Measurements from ENCODE around the gene TTPAL.
A peak's percentile ranks its signal among the peaks of the same experiment; 100 is the strongest.
"Not testable (repeated sequence)": the region's sequence is repeated elsewhere in the genome, so short reads cannot be mapped to it uniquely, and the experiment has no call there.

TTPAL gene

DNA sequence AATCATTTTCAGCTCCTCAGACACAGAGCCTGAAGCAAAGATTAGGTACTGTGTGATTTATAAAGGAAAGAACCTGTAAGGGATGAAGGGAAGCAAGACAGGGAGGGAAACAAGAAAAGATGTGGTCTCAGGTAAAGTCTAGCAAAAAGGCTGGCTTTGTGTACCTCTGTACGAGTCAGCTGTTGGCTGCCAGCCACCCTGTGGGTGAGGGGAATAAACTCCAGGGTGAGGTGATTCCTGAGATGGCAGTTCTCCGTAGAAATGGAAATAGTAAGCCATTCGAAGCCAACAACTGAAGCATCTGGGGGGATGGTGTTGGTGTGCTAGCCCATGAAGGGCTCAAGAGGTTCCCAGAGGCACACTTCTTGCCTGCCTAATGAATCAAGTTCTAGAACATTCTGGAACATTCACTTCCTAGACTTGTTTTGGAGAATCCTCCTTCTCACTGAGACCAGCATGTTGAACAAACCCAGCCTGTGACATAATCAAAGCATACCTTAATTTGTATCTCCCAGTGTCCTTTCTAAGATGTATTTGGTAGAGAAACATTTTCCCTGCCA is 10.6 kb upstream of the TTPAL start:
- no peak for DNase-seq (ENCODE audit: low read depth, low spot score)
- in situ Hi-C loops (cut with HindIII; ENCODE audit: low sequenced_read_pairs) = loop anchor here (10.0 kb wide), 1 partner anchor 80 kb away; no protein-coding TSS in a partner anchor
- TF ChIP-seq, protein P1, sequence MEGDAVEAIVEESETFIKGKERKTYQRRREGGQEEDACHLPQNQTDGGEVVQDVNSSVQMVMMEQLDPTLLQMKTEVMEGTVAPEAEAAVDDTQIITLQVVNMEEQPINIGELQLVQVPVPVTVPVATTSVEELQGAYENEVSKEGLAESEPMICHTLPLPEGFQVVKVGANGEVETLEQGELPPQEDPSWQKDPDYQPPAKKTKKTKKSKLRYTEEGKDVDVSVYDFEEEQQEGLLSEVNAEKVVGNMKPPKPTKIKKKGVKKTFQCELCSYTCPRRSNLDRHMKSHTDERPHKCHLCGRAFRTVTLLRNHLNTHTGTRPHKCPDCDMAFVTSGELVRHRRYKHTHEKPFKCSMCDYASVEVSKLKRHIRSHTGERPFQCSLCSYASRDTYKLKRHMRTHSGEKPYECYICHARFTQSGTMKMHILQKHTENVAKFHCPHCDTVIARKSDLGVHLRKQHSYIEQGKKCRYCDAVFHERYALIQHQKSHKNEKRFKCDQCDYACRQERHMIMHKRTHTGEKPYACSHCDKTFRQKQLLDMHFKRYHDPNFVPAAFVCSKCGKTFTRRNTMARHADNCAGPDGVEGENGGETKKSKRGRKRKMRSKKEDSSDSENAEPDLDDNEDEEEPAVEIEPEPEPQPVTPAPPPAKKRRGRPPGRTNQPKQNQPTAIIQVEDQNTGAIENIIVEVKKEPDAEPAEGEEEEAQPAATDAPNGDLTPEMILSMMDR (IDR thresholded peaks at IDR 0.05; ENCODE audit: low read depth, low read length) = no peak
- H3K4me3 ChIP-seq (ENCODE audit: low read depth, low read length) = no peak overlapping the region

- H3K4me3 ChIP-seq (ENCODE audit: low read depth, low read length) = no peak overlapping the region
- DNase-seq (ENCODE audit: low read depth, low spot score) = peak; percentile 71
- in situ Hi-C loops (cut with HindIII; ENCODE audit: low sequenced_read_pairs) = loop anchor here (10.0 kb wide), 1 partner anchor 83 kb away; no protein-coding TSS in a partner anchor
- TF ChIP-seq, protein P1 (IDR thresholded peaks at IDR 0.05; ENCODE audit: low read depth, low read length) = no peak
These were observed 8.3 kb upstream of the TTPAL start for GRCh38 chr20:44467289-44467883.

- no peak overlapping the region for H3K4me3 ChIP-seq (ENCODE audit: low read depth, low read length)
- TF ChIP-seq, protein P1 (IDR thresholded peaks at IDR 0.05; ENCODE audit: low read depth, low read length) = no peak
- in situ Hi-C loops (cut with HindIII; ENCODE audit: low sequenced_read_pairs) = loop anchor here (10.0 kb wide), 1 partner anchor 83 kb away; no protein-coding TSS in a partner anchor
- DNase-seq (ENCODE audit: low read depth, low spot score) = no peak
These were observed 7.5 kb upstream of the TTPAL start for GRCh38 chr20:44468044-44468782.

- in situ Hi-C loops (cut with HindIII; ENCODE audit: low sequenced_read_pairs) = no loop called here
- no peak for DNase-seq (ENCODE audit: low read depth, low spot score)
- TF ChIP-seq, protein P1 (IDR thresholded peaks at IDR 0.05; ENCODE audit: low read depth, low read length) = no peak
- no peak overlapping the region for H3K4me3 ChIP-seq (ENCODE audit: low read depth, low read length)
These were observed 5.3 kb upstream of the TTPAL start for GRCh38 chr20:44470327-44470726.

DNA sequence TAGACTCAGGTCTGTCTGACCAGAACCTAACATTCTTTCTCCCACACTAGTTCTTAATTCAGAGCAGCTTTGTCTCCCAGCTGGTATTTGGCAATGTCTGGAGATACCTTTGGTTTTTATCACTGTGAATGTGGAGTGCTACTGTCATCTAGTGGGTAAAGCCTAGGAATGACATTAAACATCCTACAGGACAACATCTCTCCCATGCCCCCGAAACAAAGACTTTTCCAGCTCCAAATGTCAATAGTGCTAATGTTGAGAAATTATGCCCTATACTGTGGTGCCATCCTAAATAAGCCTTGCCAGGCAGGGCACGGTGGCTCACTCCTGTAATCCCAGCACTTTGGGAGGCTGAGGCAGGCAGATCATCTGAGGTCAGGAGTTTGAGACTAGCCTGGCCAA is 4.2 kb upstream of the TTPAL start:
- in situ Hi-C loops (cut with HindIII; ENCODE audit: low sequenced_read_pairs) = no loop called here
- TF ChIP-seq, protein P1 (IDR thresholded peaks at IDR 0.05; ENCODE audit: low read depth, low read length) = peak; percentile 51
- H3K4me3 ChIP-seq (ENCODE audit: low read depth, low read length) = no peak overlapping the region
- DNase-seq (ENCODE audit: low read depth, low spot score) = peak; percentile 43

- H3K4me3 ChIP-seq (ENCODE audit: low read depth, low read length); in situ Hi-C loops (cut with HindIII; ENCODE audit: low sequenced_read_pairs); DNase-seq (ENCODE audit: low read depth, low spot score): not testable (repeated sequence)
These were observed 3.4 kb upstream of the TTPAL start for GRCh38 chr20:44472283-44472682.

DNA sequence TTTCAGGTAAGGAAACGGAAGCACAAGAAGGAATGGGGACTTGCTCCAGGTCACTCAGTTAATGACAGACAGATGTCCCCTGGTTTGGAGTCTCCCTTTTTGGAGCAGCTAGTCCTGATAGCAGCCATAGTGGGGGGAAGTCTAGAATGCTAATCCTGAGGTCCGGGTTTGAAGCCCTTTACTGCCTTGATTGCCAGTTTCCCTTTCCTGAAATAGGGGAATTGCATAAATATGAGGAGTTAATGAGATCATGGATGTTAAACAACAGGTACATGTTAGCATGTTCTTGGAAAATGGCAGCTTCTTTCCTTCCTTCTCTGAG is 341 bp upstream of the TTPAL start:
- DNase-seq (ENCODE audit: low read depth, low spot score) = no peak
- peak overlapping the region; percentile 97 for H3K4me3 ChIP-seq (ENCODE audit: low read depth, low read length)
- in situ Hi-C loops (cut with HindIII; ENCODE audit: low sequenced_read_pairs) = no loop called here
- TF ChIP-seq, protein P1 (IDR thresholded peaks at IDR 0.05; ENCODE audit: low read depth, low read length) = no peak
